Fibroblast of upper back skin (primary cell): ENCODE results near the gene YBX1.

Experiments
- DNase-seq: peaks from one replicate; pipeline ENCODE4 v3.0.0-alpha.2; 2013

YBX1 gene

GRCh38 chr1:42735477-42736105 lies 53.4 kb downstream of the YBX1 start:
- no peak for DNase-seq

- no peak for DNase-seq
These were observed 53.9 kb downstream of the YBX1 start for GRCh38 chr1:42736152-42736551.

GRCh38 chr1:42736571-42737200 lies 54.5 kb downstream of the YBX1 start:
- DNase-seq = no peak

GRCh38 chr1:42737257-42737656 lies 55.0 kb downstream of the YBX1 start:
- no peak for DNase-seq

GRCh38 chr1:42737986-42738677 lies 55.9 kb downstream of the YBX1 start:
- no peak for DNase-seq

- DNase-seq = no peak
These were observed 56.5 kb downstream of the YBX1 start for GRCh38 chr1:42738678-42739226.

GRCh38 chr1:42739753-42740700 lies 57.8 kb downstream of the YBX1 start, which contains the start of gene CLDN19:
CLDN19 (minus strand) TSS chr1:42740236; CDS start chr1:42740063, 173 bp downstream.
- no peak for DNase-seq

- no peak for DNase-seq
These were observed 58.8 kb downstream of the YBX1 start for GRCh38 chr1:42740851-42741580.

GRCh38 chr1:42741706-42742105 lies 59.5 kb downstream of the YBX1 start:
- DNase-seq = no peak

GRCh38 chr1:42742141-42742540 lies 59.9 kb downstream of the YBX1 start:
- no peak for DNase-seq

GRCh38 chr1:42742617-42743316 lies 60.5 kb downstream of the YBX1 start:
- DNase-seq = no peak

GRCh38 chr1:42743317-42744147 lies 61.3 kb downstream of the YBX1 start:
- DNase-seq = no peak

GRCh38 chr1:42744148-42744413 lies 61.9 kb downstream of the YBX1 start:
- no peak for DNase-seq

GRCh38 chr1:42745851-42746250 lies 63.6 kb downstream of the YBX1 start:
- no peak for DNase-seq

GRCh38 chr1:42746436-42747105 lies 64.4 kb downstream of the YBX1 start:
- DNase-seq = no peak

- no peak for DNase-seq
These were observed 64.9 kb downstream of the YBX1 start for GRCh38 chr1:42747125-42747524.

- no peak for DNase-seq
These were observed 65.8 kb downstream of the YBX1 start for GRCh38 chr1:42748021-42748420.

- no peak for DNase-seq
These were observed 66.5 kb downstream of the YBX1 start for GRCh38 chr1:42748461-42749410.

GRCh38 chr1:42750041-42750440 lies 67.8 kb downstream of the YBX1 start:
- no peak for DNase-seq
